Hippocampal formation (tissue), 2 donors: ENCODE results near the gene AP1G1.
"Not testable (repeated sequence)": the region's sequence is repeated elsewhere in the genome, so short reads cannot be mapped to it uniquely, and the experiment has no call there.

Experiments used
- DNase-seq, 2 donors: peaks; one replicate each; lab custom pipeline; 2025; lab: John Stamatoyannopoulos, UW

The AP1G1 gene

GRCh38 chr16:71807905-71808592 lies 585 bp downstream of the AP1G1 start:
- no peak for DNase-seq

- DNase-seq = no peak
Observed at GRCh38 chr16:71803305-71803690, 5.3 kb downstream of the AP1G1 start.

GRCh38 chr16:71796501-71797097 lies 12.0 kb downstream of the AP1G1 start:
- DNase-seq = no peak

- DNase-seq = no peak
Observed at GRCh38 chr16:71794943-71795342, 13.7 kb downstream of the AP1G1 start.

DNA sequence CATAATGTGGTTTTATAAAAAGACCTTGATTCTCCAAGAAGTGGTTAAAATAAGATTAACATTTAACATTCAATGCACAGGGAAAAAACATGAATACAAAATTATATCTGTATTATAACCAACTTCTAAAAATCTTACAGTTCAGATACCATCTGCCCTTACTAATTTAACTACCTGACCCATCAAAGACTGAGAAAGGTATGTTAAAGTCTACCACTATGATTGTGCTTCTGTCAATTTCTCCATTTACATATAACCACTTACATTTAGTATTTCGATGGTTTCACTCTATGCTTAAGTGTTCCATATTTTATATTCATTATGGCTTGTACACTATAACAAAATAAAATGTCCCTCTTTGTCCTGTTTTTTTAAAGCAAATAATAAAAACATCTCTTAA lies 14.6 kb downstream of the AP1G1 start:
- DNase-seq = no peak

GRCh38 chr16:71792176-71792575 lies 16.5 kb downstream of the AP1G1 start:
- no peak for DNase-seq

DNA sequence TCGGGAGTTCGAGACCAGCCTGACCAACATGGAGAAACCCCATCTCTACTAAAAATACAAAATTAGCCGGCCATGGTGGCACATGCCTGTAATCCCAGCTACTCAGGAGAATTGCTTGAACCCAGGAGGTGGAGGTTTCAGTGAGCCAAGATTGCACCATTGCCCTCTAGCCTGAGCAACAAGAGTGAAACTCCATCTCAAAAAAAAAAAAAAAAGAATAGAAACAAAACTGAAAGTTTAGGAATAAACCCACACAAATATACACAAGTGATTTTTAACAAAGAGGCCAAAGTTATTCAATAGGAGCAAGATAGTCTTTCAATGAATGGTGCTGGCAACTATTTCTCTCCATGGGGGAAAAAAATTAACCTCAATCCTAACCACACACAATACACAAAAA lies 18.3 kb downstream of the AP1G1 start:
- DNase-seq = not testable (repeated sequence)

GRCh38 chr16:71789136-71789535 lies 19.5 kb downstream of the AP1G1 start:
- DNase-seq = no peak

GRCh38 chr16:71788578-71788977 lies 20.1 kb downstream of the AP1G1 start:
- no peak for DNase-seq

GRCh38 chr16:71785143-71785542 lies 23.5 kb downstream of the AP1G1 start:
- not testable (repeated sequence) for DNase-seq

DNA sequence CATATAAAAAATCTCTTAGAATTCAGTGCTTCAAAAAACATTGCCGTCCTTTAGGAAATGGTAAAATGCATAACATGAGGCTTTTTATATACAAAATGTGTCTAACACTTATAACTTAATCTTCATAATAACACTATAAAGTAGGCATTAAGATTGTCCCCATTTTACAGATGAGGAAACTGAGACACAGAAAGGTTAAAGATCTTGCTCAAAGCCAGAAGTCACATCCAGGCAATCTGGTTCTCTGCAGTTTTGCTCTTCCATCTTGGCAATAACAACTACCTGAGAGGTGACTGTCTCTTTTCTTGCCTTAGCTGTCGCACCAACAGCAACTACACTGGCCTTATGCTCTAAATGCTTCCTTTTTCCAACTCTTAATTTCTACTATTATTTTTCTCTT lies 24.5 kb downstream of the AP1G1 start:
- DNase-seq = no peak

- DNase-seq = no peak
Observed at GRCh38 chr16:71781741-71782140, 26.9 kb downstream of the AP1G1 start.

- no peak for DNase-seq
Observed at GRCh38 chr16:71780521-71781089, 28.0 kb downstream of the AP1G1 start.

DNA sequence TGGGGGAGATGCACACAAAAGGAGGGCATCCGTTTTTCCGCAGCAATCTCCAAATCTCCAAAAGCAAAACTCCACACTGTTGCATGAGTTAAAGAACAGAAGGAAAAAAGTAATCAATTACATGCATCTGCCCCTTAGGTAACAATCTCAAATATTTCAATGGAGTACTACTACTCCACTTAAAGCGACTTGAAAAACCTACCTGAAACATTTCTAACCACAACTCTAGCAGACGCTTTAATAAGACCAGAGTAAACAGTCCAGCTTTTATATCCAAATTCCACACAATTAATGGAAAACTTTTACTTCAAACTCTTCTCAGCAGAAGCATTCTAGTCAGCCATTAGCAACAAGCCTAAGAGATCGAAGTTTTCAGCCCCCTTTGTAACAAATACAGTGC lies 29.9 kb downstream of the AP1G1 start:
- DNase-seq = no peak

- DNase-seq = no peak
Observed at GRCh38 chr16:71777329-71777728, 31.3 kb downstream of the AP1G1 start.

DNA sequence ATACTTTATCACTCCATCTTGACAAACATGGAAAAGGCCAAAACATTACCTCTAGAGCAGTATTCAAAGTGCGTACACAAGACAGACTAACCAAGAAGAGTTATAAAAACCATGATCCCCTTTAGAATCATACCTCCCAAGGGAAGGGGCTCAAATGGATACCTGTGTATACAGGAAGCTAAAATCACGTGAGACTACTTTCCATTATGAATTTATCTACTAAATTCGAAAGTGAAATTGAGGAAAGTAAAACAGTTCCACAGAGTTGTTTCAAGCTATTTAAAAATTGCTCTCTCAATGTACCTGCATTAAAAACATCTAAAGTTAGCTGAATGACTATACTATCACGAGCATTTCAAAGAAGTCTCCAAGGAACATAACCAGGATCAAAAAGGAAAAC lies 32.7 kb downstream of the AP1G1 start:
- DNase-seq = no peak

- no peak for DNase-seq
Observed at GRCh38 chr16:71771571-71771970, 37.1 kb downstream of the AP1G1 start.

DNA sequence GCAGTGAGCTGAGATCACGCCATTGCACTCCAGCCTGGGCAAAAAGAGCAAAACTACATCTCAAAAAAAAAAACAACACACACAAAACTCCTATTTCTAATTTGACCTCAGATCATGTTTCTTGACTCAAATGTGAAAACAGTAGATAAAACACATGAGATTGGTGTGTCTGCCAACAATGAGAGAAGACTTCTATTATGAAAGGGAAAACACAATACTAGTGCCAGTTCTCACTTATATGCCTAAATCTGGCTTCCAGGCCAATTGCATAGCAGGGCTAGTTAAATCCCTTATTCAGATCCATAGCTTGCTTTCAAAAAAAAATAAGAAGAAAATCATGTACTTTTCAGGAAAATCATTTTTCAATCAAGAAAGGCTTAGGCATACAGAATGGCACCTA lies 39.4 kb downstream of the AP1G1 start:
- no peak for DNase-seq

DNA sequence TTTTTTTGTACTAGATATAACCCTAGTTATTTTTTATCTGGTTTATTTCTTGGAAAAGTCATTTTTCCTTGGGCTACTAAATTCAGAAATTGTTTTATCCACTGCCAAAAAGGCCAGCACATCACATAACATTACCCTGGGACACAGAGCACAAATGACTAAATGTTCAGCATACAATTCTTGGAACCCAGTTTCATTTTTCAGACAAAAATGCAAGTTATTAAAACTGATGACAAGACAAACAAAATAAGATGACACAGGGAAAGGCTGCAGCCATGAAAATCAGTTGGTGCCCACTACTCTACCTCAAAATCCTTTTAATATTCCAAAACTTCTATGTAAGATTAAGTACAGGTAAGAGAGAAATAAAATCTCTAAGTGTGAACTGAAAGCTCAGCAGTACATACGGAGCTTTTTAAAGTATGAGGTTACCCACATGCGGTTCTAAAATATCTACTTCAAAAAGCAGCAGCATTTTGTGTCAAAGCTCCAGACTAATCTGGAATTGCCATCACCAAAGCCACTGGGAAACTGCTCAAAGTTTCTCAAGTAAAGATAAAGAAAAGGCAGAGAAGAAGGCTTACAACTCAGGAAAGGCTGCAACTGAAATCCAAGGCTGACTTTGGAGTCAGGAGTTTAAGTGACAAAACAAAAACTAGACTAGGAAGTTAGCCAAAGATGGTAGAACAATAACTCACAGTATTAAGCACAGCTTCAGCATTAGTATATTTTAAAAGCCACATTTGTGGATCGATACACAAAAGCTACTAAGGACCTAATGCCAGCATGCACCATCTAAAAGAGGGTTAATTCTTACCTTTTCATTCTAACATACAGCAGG lies 41.4 kb downstream of the AP1G1 start:
- DNase-seq = peak in 1 of 2 donors; percentile 18

DNA sequence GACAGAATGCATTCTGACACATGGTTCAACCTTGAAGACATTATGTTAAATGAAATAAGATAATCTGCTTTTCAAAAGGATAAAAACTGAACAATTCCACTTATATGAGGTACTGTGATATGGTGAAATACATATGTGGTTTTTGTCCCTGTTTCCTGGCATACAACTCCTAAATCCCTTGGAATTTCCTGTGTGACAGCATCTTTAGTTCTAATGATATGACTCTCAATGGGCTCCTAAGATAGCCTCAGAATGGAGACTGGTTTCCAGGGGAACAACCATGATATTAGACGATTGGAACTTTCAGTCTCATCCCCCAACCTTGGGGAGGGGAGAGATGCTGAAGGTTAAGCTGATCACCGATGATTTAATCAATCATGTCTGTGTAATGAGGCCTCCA lies 46.4 kb downstream of the AP1G1 start:
- DNase-seq = no peak

DNA sequence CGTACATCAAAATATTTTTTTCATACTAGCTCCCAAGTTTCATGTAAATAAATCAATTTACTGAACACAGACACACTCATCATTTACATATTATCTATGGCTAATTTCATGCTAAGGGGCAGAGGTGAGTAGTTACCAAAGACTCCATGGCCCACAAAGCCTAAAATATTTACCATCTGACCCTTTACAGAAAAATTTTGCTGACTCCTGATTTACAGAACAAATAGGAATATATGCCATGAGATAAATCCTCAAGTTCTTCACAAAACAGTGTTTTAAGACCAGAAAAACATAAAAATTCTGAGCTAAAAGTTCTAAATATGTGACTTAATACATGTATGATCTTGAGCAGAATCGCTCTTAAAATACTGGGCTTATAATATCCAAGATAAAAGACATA lies 47.5 kb downstream of the AP1G1 start:
- no peak for DNase-seq

DNA sequence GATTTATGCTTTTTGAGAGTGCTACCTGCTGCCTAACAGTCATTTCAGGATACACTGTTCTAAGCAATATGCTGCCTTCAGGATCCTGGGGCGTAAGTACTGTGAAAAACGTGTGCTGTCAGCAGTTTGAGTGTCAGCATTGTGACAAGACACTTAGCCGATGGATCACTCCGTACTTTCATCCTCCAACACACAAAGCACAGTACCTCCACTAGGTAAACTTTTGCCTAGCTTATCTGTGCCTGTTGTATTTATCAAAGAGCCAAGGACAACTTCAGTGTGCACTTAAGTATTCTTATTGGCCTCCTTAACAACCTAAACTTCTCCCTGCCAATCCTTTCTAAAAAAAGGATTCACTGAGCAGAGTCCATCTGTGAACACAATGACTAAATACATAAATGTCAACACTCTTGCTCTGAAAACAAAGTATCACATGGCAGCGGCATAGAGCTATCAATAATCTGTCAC lies 50.3 kb downstream of the AP1G1 start:
- DNase-seq = no peak

DNA sequence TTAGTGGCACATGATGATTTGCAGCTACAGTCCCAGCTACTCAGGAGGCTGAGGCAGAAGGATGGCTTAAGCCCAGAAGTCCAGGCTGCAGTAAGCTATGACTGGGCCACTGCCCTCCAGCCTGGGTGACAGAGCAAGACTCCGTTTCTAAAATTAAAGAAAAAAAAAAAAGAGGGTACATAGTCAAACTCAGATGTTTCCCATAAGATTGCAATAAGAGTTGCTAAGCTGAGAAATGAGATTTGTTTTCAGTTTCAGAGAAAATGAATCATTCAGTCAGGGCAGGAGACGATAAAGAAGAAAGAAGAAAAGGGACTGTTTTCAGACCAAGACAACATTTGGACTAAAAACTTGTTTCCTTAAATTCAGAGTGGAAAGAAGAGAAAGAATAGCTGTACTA lies 54.0 kb downstream of the AP1G1 start:
- no peak for DNase-seq
